Measurements from ENCODE around the gene TRPM1. TPM values are rescaled to one million over a fixed set of nuclear protein-coding genes. Genes with fewer than 3 reads are reported as not detected.

The TRPM1 gene
- total and polyA plus RNA-seq, 12 donors, result 0.34 TPM; not detected in 11

DNA sequence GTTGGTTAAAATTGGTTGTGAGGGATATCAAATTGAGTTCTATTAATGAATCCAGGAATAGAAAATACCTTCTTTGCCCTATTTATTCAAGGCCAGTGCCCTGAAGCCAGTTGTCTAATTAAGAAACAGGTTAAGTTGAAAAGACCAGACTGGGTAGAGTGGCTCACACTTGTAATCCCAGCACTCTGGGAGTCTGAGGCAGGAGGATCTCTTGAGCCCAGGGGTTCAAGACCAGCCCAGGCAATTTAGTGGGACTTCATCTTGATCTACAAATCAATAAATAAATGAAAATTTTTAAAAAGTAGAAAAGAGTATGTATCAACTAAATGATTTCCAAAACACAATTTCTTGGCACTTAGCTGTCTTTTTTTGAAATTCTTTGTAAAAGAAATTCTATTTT is 40.3 kb upstream of the TRPM1 start:
- Histone ChIP-seq H3K27me3 (no peaks in the 10 kb centered on the region), H3K4me1 (replicated peaks in 1 of 2) (no peaks in the 10 kb centered on the region), H3K36me3 (replicated peaks in 1 of 2) (no peaks in the 10 kb centered on the region), H3K9me3 (replicated peaks in 1 of 3) (no peaks in the 10 kb centered on the region), H3K27ac (no peak overlapping the region), H3K4me3 (no peak overlapping the region)
- TF ChIP-seq, protein P1, sequence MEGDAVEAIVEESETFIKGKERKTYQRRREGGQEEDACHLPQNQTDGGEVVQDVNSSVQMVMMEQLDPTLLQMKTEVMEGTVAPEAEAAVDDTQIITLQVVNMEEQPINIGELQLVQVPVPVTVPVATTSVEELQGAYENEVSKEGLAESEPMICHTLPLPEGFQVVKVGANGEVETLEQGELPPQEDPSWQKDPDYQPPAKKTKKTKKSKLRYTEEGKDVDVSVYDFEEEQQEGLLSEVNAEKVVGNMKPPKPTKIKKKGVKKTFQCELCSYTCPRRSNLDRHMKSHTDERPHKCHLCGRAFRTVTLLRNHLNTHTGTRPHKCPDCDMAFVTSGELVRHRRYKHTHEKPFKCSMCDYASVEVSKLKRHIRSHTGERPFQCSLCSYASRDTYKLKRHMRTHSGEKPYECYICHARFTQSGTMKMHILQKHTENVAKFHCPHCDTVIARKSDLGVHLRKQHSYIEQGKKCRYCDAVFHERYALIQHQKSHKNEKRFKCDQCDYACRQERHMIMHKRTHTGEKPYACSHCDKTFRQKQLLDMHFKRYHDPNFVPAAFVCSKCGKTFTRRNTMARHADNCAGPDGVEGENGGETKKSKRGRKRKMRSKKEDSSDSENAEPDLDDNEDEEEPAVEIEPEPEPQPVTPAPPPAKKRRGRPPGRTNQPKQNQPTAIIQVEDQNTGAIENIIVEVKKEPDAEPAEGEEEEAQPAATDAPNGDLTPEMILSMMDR (IDR thresholded peaks at IDR 0.05), result no peak
- TF ChIP-seq POLR2A (IDR thresholded peaks at IDR 0.05), result no peak
- no peak for DNase-seq
- intact Hi-C loops (cut with DNase I), result no loop called here

DNA sequence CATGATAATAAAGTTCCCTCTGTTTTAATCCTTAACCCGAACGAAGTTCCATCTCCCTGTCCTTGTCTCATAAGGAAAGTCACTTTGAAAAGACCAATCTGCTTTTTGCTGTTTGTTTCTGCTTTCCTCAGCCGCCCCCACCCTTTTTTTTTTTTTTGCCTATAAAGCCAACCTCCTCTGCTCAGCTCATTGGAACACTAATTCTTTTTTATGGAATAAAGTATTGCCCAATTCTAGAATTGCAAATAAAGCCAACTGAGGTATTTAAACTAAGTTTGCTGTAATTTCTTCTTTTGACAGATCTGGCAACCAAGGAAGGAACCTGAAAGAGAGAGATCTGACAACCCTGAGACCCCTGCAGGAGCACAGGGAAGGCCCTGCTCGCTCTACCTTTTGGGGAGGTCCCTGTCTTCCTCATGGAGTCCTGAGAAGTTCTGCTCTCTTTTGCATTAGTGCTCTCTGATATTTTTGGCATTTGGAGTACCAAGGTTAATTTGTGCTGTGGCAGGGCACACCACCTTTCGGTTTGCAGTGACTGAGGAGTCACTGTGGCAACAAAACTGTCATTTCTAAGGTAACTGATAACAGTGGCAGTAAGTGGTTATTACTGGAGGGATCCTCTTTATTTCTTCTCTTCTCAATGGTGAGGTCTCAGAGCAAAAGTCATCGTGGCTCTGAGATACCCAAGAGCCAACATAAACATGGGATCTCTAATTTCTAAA is 35.2 kb upstream of the TRPM1 start:
- no peaks in the 10 kb centered on the region for H3K9me3 ChIP-seq (replicated peaks in 1 of 3)
- intact Hi-C loops (cut with DNase I), result no loop called here
- WGBS, 4 donors, result 49 to 67% (median 58%) methylated on average over 6 of the region's 6 CpGs
- no peaks in the 10 kb centered on the region for H3K4me1 ChIP-seq (replicated peaks in 1 of 2)
- H3K4me3 ChIP-seq, result no peak overlapping the region
- DNase-seq, result no peak
- TF ChIP-seq, protein P1 (IDR thresholded peaks at IDR 0.05), result no peak
- no peak for TF ChIP-seq POLR2A (IDR thresholded peaks at IDR 0.05)
- no peaks in the 10 kb centered on the region for H3K36me3 ChIP-seq (replicated peaks in 1 of 2)
- H3K27ac ChIP-seq, result no peak overlapping the region
- H3K27me3 ChIP-seq, result no peaks in the 10 kb centered on the region

DNA sequence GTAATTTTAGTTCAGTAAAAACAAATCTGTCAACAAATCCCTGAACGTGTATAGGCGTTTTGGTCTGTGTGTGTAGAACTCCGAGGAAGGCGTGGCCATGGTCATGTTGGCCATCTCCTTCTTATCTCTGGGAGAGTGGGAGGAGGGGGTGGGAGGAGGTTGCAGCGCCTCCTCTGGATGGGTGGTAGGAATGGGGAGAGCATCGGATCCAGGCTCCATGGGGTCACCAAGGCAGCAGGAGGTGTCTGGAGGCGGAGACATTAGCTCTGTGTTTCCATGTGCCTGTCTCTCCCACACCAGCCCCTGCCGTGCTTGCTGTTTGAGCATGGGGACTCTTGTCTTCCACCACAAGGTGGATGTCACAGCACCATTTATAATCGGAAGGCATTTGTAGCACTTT is 34.5 kb upstream of the TRPM1 start:
- no peaks in the 10 kb centered on the region for H3K27me3 ChIP-seq
- H3K4me1 ChIP-seq (replicated peaks in 1 of 2), result no peaks in the 10 kb centered on the region
- no peaks in the 10 kb centered on the region for H3K36me3 ChIP-seq (replicated peaks in 1 of 2)
- no peak overlapping the region for H3K4me3 ChIP-seq
- DNase-seq, result no peak
- no peak for TF ChIP-seq POLR2A (IDR thresholded peaks at IDR 0.05)
- TF ChIP-seq, protein P1 (IDR thresholded peaks at IDR 0.05), result no peak
- intact Hi-C loops (cut with DNase I), result no loop called here
- WGBS, 4 donors, result 74 to 87% (median 78%) methylated on average over 6 to 9 of the region's 9 CpGs
- no peaks in the 10 kb centered on the region for H3K9me3 ChIP-seq (replicated peaks in 1 of 3)
- no peak overlapping the region for H3K27ac ChIP-seq

DNA sequence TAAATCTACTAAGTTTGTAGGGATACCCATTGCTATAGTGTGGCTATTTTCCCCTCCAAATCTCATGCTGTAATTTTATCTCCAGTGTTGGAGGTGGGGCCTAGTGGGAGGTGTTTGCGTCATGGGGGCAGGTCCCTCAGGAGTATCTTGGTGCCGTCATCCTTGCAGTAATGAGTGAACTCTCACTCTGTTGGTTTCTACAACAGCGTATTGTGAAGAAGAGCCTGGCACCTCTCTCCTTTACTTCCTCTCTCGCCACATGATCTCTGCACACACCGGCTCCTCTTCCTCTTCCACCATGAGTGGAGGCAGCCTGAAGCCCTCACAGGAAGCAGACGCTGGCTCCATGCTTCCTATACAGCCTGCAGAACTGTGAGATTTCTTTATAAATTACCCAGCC is 34.0 kb upstream of the TRPM1 start:
- WGBS, 4 donors, result 67 to 77% (median 68%) methylated on average over 6 of the region's 6 CpGs

More for the DNA sequence above, 34.0 kb upstream of the TRPM1 start:
- Histone ChIP-seq H3K27ac (no peak overlapping the region), H3K9me3 (replicated peaks in 1 of 3) (no peaks in the 10 kb centered on the region), H3K4me3 (no peak overlapping the region), H3K27me3 (no peaks in the 10 kb centered on the region), H3K36me3 (replicated peaks in 1 of 2) (no peaks in the 10 kb centered on the region), H3K4me1 (replicated peaks in 1 of 2) (no peaks in the 10 kb centered on the region)
- intact Hi-C loops (cut with DNase I), result no loop called here
- DNase-seq, result no peak
- TF ChIP-seq POLR2A (IDR thresholded peaks at IDR 0.05), result no peak
- TF ChIP-seq, protein P1 (IDR thresholded peaks at IDR 0.05), result no peak

All from adrenal gland (tissue), 12 donors.